ENCODE data around the gene UQCC2.

- TF ChIP-seq, protein P1, sequence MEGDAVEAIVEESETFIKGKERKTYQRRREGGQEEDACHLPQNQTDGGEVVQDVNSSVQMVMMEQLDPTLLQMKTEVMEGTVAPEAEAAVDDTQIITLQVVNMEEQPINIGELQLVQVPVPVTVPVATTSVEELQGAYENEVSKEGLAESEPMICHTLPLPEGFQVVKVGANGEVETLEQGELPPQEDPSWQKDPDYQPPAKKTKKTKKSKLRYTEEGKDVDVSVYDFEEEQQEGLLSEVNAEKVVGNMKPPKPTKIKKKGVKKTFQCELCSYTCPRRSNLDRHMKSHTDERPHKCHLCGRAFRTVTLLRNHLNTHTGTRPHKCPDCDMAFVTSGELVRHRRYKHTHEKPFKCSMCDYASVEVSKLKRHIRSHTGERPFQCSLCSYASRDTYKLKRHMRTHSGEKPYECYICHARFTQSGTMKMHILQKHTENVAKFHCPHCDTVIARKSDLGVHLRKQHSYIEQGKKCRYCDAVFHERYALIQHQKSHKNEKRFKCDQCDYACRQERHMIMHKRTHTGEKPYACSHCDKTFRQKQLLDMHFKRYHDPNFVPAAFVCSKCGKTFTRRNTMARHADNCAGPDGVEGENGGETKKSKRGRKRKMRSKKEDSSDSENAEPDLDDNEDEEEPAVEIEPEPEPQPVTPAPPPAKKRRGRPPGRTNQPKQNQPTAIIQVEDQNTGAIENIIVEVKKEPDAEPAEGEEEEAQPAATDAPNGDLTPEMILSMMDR (conservative IDR thresholded peaks at IDR 0.05; ENCODE audit: low read length): peak; percentile 80
- no peak for TF ChIP-seq EZH2phosphoT487 (IDR thresholded peaks at IDR 0.05; ENCODE audit: borderline replicate concordance, low read depth, low read length)
Measured at GRCh38 chr6:33711140-33712129, at the start of gene UQCC2.
